Upper lobe of right lung (tissue), 1 donor: ENCODE measurements around the gene PREB. TPM values are rescaled to one million over a fixed set of nuclear protein-coding genes. Genes with fewer than 3 reads are reported as not detected.
A peak's percentile ranks its signal among the peaks of the same experiment; 100 is the strongest.

Experiments used
- ATAC-seq: fragments of 200-7000 bp; cut with Tn5 transposase; one replicate; pipeline ENCODE4 v1.9.1; 2020; ENCODE audit warnings: mild to moderate bottlenecking, moderate library complexity
- DNase-seq: peaks from one replicate; pipeline ENCODE4 v3.0.0-alpha.2; 2020
- H3K27ac ChIP-seq: fragments of 200-600 bp; one replicate; pipeline ENCODE4 v1.8.0; 2022
- H3K27me3 ChIP-seq: fragments of 200-600 bp; one replicate; pipeline ENCODE4 v1.8.0; 2022; ENCODE audit warnings: mild to moderate bottlenecking
- H3K36me3 ChIP-seq: fragments of 200-600 bp; one replicate; pipeline ENCODE4 v1.8.0; 2022
- H3K4me1 ChIP-seq: fragments of 200-600 bp; one replicate; pipeline ENCODE4 v1.8.0; 2022
- H3K4me3 ChIP-seq: fragments of 200-600 bp; one replicate; pipeline ENCODE4 v1.8.0; 2022; ENCODE audit warnings: mild to moderate bottlenecking
- H3K9me3 ChIP-seq: fragments of 200-600 bp; one replicate; pipeline ENCODE4 v1.8.0; 2022
- intact Hi-C: fragments of 100-400 bp; cut with DNase I; formaldehyde crosslinking; loops from one replicate; pipeline ENCODE4 v1.11.0; 2022
- long read RNA-seq: library from polyadenylated mRNA; unstranded; transcript quantifications from one replicate; pipeline ENCODE4 v2.0.0, GENCODE V29; 2021
- total RNA-seq: library from RNA; stranded (reverse); fragmentation: NEBNext Ultra II Directional; extraction: Animal tissue kit (Norgen Biotek cat#: 25700); gene quantifications from one replicate; pipeline ENCODE4 v1.2.1, GENCODE V29; 2021
- TF ChIP-seq, protein P1 (sequence below): fragments of 200-600 bp; IDR thresholded peaks from one replicate; pipeline ENCODE4 v1.8.0; 2022; ENCODE audit warnings: antibody characterized with exemption
- donor health status: DM: no; HTN: yes; CAD: no; lungs with severe emphysema.

The PREB gene, protein sequence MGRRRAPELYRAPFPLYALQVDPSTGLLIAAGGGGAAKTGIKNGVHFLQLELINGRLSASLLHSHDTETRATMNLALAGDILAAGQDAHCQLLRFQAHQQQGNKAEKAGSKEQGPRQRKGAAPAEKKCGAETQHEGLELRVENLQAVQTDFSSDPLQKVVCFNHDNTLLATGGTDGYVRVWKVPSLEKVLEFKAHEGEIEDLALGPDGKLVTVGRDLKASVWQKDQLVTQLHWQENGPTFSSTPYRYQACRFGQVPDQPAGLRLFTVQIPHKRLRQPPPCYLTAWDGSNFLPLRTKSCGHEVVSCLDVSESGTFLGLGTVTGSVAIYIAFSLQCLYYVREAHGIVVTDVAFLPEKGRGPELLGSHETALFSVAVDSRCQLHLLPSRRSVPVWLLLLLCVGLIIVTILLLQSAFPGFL
- 42.1 TPM for total RNA-seq
- long read RNA-seq, transcript PREB-201 (9 exons, 2,166 nt) = major isoform, 90 of 143 reads
- long read RNA-seq, partial matches to known transcripts = 20 of 143 reads
- long read RNA-seq, other reads (novel, unspliced or antisense) = 31 of 143 reads

DNA sequence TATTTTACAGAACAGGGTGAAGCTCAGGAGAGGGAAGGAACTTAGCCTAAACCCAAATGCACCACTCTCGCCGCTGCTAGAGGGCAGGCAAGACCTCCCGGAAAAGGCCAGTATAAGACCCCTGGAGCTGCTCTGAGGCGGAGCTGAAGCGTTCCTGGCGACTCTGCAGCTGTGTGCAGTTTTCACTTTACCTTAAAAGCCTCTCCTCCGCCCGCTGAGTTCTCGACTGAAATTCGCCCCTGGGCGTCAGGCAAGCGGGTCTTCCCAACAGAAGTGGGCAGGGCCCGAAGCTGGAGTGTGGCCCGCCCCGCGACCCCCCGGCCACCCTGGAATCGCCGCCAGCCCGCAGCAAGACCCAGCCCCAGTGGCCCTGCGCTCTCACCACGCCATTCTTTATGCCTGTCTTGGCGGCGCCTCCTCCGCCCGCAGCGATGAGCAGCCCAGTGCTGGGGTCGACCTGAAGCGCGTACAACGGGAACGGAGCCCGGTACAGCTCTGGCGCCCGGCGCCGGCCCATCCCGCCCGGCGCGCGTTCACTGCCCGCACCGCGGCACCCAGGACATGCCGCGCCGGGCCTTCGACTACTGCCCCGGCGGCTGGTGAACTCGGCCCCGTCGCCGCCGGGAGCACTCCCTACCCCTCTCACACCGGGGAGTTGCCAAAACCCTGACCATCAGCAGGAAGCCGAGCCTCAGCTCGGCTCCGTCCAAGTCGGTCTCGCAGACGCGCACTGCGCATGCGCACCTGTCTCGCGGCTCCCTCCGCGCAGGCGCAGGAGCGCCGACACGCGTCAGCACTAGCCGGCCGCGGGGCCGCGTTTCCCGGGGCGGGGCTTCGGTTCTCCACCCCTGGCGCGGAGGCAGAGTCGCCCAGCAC is at the start of gene PREB:
Gene PREB (minus strand): TSS at position 732 of the 876 bp plus-strand sequence. CDS start 215 bp downstream, at position 517.
- H3K4me1 ChIP-seq = peaks cover 13% of the 10 kb centered on the region
- intact Hi-C loops = no loop called here
- TF ChIP-seq, protein P1, sequence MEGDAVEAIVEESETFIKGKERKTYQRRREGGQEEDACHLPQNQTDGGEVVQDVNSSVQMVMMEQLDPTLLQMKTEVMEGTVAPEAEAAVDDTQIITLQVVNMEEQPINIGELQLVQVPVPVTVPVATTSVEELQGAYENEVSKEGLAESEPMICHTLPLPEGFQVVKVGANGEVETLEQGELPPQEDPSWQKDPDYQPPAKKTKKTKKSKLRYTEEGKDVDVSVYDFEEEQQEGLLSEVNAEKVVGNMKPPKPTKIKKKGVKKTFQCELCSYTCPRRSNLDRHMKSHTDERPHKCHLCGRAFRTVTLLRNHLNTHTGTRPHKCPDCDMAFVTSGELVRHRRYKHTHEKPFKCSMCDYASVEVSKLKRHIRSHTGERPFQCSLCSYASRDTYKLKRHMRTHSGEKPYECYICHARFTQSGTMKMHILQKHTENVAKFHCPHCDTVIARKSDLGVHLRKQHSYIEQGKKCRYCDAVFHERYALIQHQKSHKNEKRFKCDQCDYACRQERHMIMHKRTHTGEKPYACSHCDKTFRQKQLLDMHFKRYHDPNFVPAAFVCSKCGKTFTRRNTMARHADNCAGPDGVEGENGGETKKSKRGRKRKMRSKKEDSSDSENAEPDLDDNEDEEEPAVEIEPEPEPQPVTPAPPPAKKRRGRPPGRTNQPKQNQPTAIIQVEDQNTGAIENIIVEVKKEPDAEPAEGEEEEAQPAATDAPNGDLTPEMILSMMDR = peak; percentile 23

DNA sequence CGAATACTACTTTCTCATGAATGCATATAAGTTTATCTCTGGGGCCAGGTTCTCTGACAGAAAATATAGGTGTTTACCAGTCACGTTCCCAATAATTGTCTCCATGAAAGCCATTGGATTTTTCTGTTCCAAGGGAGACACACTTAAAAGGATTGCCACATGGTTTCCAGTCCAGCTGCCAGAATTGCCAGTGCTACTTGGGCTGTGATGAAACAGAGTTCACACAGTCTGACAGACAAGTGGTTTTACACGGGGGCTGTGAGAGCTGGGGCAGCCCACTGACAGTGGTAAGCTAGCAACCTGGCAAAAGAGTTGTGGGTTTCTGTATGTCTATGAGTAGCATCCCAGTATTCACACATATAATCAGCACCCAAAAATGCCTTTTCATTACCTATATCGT is 49.7 kb upstream of the PREB start:
- ATAC-seq = no peak
- Histone ChIP-seq H3K9me3 (no peaks in the 10 kb centered on the region), H3K27me3 (no peaks in the 10 kb centered on the region), H3K36me3 (no peaks in the 10 kb centered on the region), H3K4me3 (no peak overlapping the region), H3K27ac (peak overlapping the region; percentile 73), H3K4me1 (peaks cover 11% of the 10 kb centered on the region)
- TF ChIP-seq, protein P1 = no peak
- intact Hi-C loops = no loop called here
- DNase-seq = no peak

More for the DNA sequence above, at the start of gene PREB:
- H3K27me3 ChIP-seq = no peaks in the 10 kb centered on the region
- ATAC-seq (peak; percentile 96), DNase-seq (peak; percentile 99)
- peak within 1 kb of the TSS; percentile 99 for H3K4me3 ChIP-seq
- no peaks in the 10 kb centered on the region for H3K9me3 ChIP-seq
- H3K36me3 ChIP-seq = peaks cover 26% of the 10 kb centered on the region
- peak within 1 kb of the TSS; percentile 93 for H3K27ac ChIP-seq

DNA sequence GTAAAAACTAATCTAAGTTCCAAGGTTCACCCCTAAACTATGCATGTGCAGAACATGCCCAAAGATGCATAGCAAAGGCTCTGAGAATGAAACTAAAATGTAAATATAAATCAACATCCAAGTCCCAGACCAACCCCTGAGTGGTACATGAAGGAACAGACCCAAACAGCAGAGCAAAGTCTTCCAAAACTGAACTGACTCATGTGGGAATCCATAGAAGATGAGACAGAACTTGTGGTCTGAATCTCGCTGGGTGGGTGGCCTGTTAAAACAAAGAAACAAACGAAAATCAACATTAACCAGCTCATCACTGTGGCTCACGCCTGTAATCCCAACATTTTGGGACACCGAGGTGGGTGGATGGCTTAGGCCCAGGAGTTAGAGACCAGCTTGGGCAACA is 47.9 kb upstream of the PREB start:
- H3K36me3 ChIP-seq = no peaks in the 10 kb centered on the region
- TF ChIP-seq, protein P1 = no peak
- DNase-seq (no peak), ATAC-seq (no peak)
- no peaks in the 10 kb centered on the region for H3K27me3 ChIP-seq
- no peaks in the 10 kb centered on the region for H3K9me3 ChIP-seq
- no peak overlapping the region for H3K4me3 ChIP-seq
- intact Hi-C loops = no loop called here
- no peak overlapping the region for H3K27ac ChIP-seq
- peaks cover 11% of the 10 kb centered on the region for H3K4me1 ChIP-seq

DNA sequence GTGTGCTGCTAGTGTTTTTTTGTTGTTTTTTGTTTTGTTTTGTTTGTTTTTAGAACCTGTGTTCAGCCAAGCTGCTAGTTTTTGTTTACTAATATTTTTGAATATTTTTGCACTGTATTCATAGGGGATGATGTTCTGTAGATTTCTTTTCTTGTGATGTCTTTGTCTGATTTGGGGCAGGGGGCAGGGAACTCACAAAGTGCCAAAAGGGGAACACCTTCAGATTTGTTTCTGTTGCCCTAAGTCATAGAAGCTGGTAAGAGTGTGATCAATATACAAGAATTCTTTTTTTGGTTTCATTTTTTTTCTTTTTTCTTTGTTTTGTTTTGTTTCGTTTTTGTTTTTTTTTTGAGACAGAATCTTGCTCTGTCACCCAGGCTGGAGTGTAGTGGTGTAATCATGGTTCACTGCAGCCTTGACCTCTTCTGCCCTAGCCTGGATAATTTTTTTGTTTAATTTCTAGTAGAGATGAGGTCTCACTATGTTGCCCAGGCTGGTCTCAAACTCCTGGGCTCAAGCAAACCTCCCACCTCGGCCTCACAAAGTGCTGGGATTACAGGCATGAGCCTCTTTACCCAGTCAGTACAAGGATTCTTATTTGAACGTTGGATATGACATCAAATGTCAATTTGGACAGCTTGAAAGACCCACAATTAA is 45.0 kb upstream of the PREB start:
- DNase-seq = no peak
- Histone ChIP-seq H3K27me3 (no peaks in the 10 kb centered on the region), H3K4me1 (peaks cover 14% of the 10 kb centered on the region), H3K9me3 (no peaks in the 10 kb centered on the region), H3K4me3 (no peak overlapping the region), H3K27ac (no peak overlapping the region), H3K36me3 (no peaks in the 10 kb centered on the region)
- TF ChIP-seq, protein P1 = no peak
- intact Hi-C loops = no loop called here
- no peak for ATAC-seq

DNA sequence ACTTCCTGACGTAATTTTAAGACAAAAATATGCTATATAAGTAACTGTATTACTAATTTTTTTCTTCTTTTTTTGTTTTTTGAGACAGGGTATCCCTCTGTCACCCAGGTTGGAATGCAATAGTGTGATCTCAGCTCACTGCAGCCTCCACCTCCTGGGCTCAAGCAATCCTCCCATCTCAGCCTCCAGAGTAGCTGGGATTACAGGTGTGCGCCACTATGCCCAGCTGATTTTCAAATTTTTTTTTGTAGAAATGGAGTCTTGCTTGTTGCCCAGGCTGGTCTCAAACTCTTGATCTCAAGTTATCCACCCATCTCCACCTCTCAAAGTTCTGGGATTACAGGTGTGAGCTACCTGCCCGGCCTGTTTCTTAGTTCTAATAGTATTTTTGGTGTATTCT is 44.0 kb upstream of the PREB start:
- Histone ChIP-seq H3K4me3 (no peak overlapping the region), H3K27me3 (no peaks in the 10 kb centered on the region)
- intact Hi-C loops = no loop called here

More for the DNA sequence above, 44.0 kb upstream of the PREB start:
- Histone ChIP-seq H3K27ac (no peak overlapping the region), H3K4me1 (peaks cover 10% of the 10 kb centered on the region), H3K9me3 (no peaks in the 10 kb centered on the region), H3K36me3 (no peaks in the 10 kb centered on the region)
- DNase-seq (no peak), ATAC-seq (no peak)
- TF ChIP-seq, protein P1 = no peak
